ENCODE data around the gene PSMD1.

PSMD1 gene

DNA sequence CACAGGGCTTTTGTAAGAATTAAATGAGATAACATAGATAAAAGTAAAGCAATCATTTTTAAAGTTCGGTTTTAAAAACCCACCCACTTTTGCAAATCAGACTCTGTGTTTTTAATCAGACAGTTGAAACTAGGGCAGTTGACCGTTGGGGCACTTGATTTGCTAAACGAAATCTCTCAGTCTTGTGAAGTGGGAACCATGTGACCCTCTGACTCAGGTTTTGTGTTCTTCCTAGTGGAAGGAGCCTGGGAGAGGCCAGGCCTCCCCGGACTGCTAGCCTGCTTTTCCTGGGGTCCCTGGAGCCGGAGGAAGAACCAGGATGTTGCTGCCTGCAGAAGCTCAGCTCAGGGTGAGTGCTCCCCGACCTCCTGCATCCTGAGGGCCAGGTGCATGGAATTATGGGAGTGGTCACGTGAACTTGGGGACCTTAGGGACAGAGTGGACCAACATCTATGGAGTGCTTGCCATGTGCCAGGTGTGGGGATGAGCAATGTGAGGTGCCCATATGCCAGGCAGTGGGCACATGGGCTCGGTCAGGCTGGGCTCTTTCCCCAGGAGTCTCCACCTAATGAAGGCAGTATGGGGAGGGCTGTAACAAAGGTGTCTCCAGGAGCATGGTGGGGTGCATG is 15.5 kb upstream of the PSMD1 start:
- Mint-ChIP-seq H3K27me3 (peaks cover 51% of the 10 kb centered on the region), H3K27ac (no peak overlapping the region), H3K36me3 (ENCODE audit: low read depth) (no peaks in the 10 kb centered on the region), H3K4me1 (ENCODE audit: low read depth) (peaks cover 2% of the 10 kb centered on the region), H3K4me3 (no peak overlapping the region), H3K9me3 (no peaks in the 10 kb centered on the region)
- no peak for DNase-seq

GRCh38 chr2:231043796-231044195 is 12.9 kb upstream of the PSMD1 start:
- Mint-ChIP-seq H3K9me3 (no peaks in the 10 kb centered on the region), H3K4me3 (no peak overlapping the region), H3K27ac (no peak overlapping the region), H3K36me3 (ENCODE audit: low read depth) (no peaks in the 10 kb centered on the region), H3K27me3 (peaks cover 40% of the 10 kb centered on the region), H3K4me1 (ENCODE audit: low read depth) (no peaks in the 10 kb centered on the region)
- DNase-seq: no peak

GRCh38 chr2:231046916-231047273 is 9.8 kb upstream of the PSMD1 start:
- Mint-ChIP-seq H3K27me3 (peaks cover 17% of the 10 kb centered on the region), H3K9me3 (no peaks in the 10 kb centered on the region), H3K27ac (no peak overlapping the region), H3K36me3 (ENCODE audit: low read depth) (no peaks in the 10 kb centered on the region), H3K4me1 (ENCODE audit: low read depth) (no peaks in the 10 kb centered on the region), H3K4me3 (no peak overlapping the region)
- no peak for DNase-seq

DNA sequence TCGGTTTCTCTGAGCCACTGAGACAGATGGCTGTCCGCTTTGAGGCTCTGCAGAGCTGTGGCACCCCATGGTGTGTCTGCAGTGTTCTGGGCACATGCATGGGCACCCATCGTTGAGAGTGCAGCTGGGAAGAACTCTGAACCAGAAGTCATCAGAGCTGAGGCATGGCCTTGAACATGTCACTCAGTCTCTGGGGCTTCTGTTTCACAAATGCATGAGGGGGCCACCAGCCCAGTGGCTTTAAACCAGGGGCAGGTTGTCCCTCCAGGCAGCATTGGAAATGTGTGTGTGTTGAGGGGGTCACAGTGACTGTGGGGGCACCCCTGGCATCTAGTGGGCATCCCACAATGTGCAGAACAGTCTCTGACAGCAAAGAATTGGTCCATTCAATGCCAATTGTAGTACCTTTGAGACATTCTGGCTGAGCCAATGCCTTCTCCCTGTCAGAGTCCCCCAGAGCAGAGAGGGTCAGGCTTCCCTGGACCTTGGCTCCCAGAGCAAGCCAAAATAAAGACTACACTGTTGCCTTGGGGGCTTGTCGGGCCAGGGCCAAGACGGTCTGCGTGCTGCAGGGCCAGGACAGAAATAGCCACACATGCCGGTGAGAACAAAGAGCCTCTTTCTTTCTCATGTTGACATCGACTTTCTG is 9.3 kb upstream of the PSMD1 start:
- DNase-seq: no peak
- Mint-ChIP-seq H3K27me3 (peaks cover 16% of the 10 kb centered on the region), H3K4me1 (ENCODE audit: low read depth) (peaks cover 3% of the 10 kb centered on the region), H3K27ac (no peak overlapping the region), H3K4me3 (no peak overlapping the region), H3K9me3 (no peaks in the 10 kb centered on the region), H3K36me3 (ENCODE audit: low read depth) (no peaks in the 10 kb centered on the region)

DNA sequence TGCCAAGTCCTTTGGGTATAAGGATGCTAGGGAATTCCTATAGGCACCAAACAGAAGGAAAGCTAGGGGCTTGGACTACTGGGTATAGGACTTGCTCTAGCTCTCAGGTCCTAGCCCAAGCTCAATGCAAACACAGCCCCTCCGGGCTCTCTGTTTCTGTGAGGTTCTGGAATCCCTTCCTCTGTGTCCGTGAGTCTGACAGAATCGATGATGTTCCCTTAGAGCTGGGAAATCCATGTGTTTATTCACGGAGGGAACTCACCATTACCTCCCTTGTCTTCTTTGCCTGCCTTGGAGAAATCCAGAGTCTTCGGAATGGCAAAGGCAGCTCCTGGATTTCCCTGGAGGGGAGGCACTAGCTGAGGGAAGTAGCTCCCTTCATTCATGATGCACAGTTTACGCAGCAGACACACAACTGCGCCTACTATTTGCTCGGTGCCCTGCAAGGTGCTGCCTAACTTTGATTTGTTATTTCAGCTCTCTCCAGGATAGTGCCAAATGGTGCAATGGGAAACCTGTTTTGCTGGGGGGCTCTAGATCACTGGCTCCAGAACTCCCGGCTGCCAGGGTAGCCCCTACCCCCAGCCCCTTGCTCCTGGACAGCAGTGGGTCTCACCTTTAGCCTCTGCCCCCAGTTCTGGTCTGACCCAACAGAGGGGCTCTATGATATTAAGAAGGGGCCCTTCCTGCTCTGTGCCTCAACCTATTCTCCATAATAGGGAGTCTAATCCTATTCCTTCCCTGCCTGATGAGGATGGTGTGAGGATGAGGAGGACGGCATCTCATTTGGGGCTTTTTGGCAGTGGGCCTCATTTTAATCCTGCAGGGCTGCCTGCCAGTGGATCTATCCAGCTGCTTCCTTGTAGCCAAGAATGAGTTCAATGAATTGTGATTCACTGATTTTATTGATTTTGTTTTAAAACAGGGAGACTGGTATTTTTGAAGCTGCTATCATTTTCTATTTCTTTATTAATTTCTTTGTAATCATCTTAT is 8.4 kb upstream of the PSMD1 start:
- Mint-ChIP-seq H3K9me3 (no peaks in the 10 kb centered on the region), H3K4me3 (no peak overlapping the region), H3K4me1 (ENCODE audit: low read depth) (peaks cover 11% of the 10 kb centered on the region), H3K27ac (no peak overlapping the region), H3K27me3 (peaks cover 19% of the 10 kb centered on the region), H3K36me3 (ENCODE audit: low read depth) (no peaks in the 10 kb centered on the region)
- DNase-seq: no peak

DNA sequence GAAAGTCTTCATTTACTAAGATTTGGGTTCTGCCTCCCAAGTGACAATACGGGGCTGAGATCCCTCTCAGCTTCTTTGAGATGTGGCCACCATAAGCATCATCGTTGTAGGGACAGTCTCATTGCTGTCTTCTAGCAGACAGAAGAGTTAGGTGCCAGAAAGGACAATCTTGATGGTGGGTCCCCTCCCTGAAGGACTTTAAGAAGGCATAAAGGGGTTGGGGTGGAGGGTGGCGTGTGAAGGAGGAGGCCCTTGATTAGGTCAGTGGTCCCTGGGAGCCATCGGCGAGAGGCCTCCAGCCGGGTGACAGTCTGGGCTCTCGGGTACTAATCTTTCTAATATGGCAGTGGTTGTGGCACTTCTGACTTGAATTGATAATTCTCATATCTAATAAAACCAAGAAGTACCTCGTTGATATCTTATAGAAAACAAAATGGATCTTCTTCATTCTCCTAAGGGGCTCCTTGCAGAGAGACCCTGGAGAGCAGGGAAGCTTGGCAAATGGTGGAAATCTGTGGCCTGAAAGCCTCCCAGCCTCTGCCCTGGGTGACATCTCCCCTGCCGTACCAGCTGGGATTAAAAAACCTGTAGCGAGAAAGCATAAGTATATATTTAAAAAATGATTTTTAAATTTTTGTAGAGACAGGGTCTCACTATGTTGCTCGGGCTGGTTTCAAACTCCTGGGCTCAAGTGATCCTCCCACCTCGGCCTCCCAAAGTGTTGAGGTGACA is 7.2 kb upstream of the PSMD1 start:
- no peak overlapping the region for H3K4me3 Mint-ChIP-seq
- no peaks in the 10 kb centered on the region for H3K36me3 Mint-ChIP-seq (ENCODE audit: low read depth)
- peaks cover 22% of the 10 kb centered on the region for H3K27me3 Mint-ChIP-seq
- DNase-seq: no peak
- no peaks in the 10 kb centered on the region for H3K9me3 Mint-ChIP-seq
- no peak overlapping the region for H3K27ac Mint-ChIP-seq
- H3K4me1 Mint-ChIP-seq (ENCODE audit: low read depth): peaks cover 22% of the 10 kb centered on the region

GRCh38 chr2:231050018-231050901 is 6.4 kb upstream of the PSMD1 start:
- Mint-ChIP-seq H3K36me3 (ENCODE audit: low read depth) (no peaks in the 10 kb centered on the region), H3K4me1 (ENCODE audit: low read depth) (peaks cover 22% of the 10 kb centered on the region), H3K4me3 (no peak overlapping the region), H3K9me3 (no peaks in the 10 kb centered on the region), H3K27me3 (peaks cover 22% of the 10 kb centered on the region), H3K27ac (no peak overlapping the region)
- no peak for DNase-seq

GRCh38 chr2:231051116-231051515 is 5.6 kb upstream of the PSMD1 start:
- Mint-ChIP-seq H3K27me3 (peaks cover 22% of the 10 kb centered on the region), H3K9me3 (no peaks in the 10 kb centered on the region), H3K4me1 (ENCODE audit: low read depth) (peaks cover 24% of the 10 kb centered on the region), H3K4me3 (no peak overlapping the region), H3K36me3 (ENCODE audit: low read depth) (no peaks in the 10 kb centered on the region), H3K27ac (no peak overlapping the region)
- DNase-seq: no peak

DNA sequence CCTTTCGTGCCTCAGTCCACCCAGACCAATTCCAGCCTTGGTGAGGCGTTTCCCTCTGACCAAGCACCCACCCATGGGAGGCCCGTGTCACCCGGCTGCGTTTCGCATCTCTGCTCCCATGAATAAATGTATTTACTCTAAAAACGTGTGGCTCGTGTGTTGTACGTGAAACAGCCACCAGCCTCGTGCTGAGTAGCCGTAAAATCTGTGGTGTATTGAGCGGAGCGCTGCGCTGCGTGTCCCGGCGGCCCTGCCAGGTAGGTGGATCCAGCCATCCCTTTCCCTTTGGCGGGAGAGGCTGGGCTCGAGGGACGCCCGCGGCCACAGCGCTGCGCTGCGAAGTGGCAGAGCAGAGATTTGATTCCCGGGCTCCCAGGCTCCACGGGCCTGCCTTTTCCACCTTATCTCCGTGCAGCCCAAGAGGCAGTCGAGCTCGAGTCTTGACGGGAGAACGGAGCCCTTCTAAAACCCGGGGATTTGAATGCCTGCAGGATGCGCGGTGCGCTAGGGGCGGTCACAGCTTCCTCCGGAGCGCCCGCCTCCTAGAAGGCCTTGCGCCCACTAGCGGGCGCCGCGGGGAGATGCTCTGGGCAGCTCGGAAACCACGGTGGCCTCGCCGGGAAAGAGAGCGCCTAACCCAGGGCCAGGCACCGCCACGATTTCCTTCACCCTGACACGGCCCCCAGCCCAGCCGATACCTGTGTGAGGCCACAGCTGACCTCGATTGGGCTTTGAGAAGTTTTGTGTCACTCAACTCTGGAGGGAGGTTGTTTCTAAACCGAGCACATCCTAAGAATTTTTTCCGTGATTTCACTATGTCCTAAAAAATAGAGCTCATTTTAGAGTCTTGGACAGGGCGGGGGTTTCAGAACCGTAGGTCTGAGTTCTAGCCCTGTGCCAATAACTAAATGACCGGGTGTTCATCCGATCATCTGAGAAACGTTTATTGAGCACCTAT is 3.9 kb upstream of the PSMD1 start:
- Mint-ChIP-seq H3K27me3 (peaks cover 16% of the 10 kb centered on the region), H3K27ac (peak overlapping the region; percentile 56), H3K4me1 (ENCODE audit: low read depth) (peaks cover 29% of the 10 kb centered on the region), H3K4me3 (peak overlapping the region; percentile 83), H3K9me3 (no peaks in the 10 kb centered on the region), H3K36me3 (ENCODE audit: low read depth) (peaks cover 8% of the 10 kb centered on the region)
- DNase-seq: peak; percentile 88

GRCh38 chr2:231053846-231054245 is 2.8 kb upstream of the PSMD1 start:
- peak overlapping the region; percentile 0 for H3K27ac Mint-ChIP-seq

GRCh38 chr2:231057590-231057989 is 923 bp downstream of the PSMD1 start:
- Mint-ChIP-seq H3K27me3 (peaks cover 6% of the 10 kb centered on the region), H3K9me3 (no peaks in the 10 kb centered on the region), H3K36me3 (ENCODE audit: low read depth) (peaks cover 53% of the 10 kb centered on the region), H3K27ac (peak overlapping the region; percentile 100), H3K4me1 (ENCODE audit: low read depth) (peaks cover 65% of the 10 kb centered on the region), H3K4me3 (peak overlapping the region; percentile 95)
- DNase-seq: no peak

More at GRCh38 chr2:231053846-231054245, 2.8 kb upstream of the PSMD1 start:
- peaks cover 19% of the 10 kb centered on the region for H3K36me3 Mint-ChIP-seq (ENCODE audit: low read depth)
- H3K4me1 Mint-ChIP-seq (ENCODE audit: low read depth): peaks cover 40% of the 10 kb centered on the region
- no peak overlapping the region for H3K4me3 Mint-ChIP-seq
- H3K9me3 Mint-ChIP-seq: no peaks in the 10 kb centered on the region
- peaks cover 16% of the 10 kb centered on the region for H3K27me3 Mint-ChIP-seq
- no peak for DNase-seq

DNA sequence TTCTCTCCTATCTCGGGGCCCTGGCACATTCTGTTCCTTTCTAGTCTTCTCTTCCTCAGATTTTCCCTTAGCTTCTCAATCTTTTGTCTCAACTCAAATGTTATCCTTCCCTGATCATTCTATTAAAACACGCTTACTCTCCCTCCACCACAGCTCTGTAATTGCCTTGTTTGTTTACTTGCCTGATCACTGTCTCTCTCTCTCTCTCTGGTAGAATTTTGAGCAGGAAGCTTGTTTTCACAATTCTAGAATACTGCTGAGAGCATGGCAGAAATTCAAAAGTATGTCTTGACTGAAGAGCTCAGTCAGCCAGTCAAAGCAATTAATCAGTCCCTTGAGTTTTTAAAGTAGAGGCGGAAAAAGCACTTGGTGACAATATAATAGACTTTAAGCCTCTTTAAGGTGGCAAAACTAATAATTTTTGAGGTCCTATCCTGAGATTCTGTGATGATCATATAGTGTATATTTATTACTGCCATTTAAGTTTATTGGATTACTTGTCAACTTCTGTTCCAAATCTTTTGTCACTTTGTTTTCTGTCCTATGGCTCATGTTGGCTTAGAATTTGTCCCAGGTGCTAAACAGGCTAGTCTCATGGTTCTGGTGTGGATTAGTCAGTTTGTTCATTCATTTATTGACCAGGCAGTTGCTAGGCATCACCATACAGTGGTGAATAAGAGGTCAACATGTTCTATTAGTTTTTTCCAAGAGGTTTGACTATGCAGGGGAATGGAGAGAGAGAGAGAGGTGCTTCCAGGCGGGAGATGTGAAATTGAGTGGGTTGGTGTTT is 2.3 kb downstream of the PSMD1 start:
- Mint-ChIP-seq H3K27me3 (peaks cover 3% of the 10 kb centered on the region), H3K4me3 (peak overlapping the region; percentile 95), H3K36me3 (ENCODE audit: low read depth) (peaks cover 67% of the 10 kb centered on the region), H3K4me1 (ENCODE audit: low read depth) (peaks cover 51% of the 10 kb centered on the region), H3K9me3 (no peaks in the 10 kb centered on the region), H3K27ac (peak overlapping the region; percentile 100)
- DNase-seq: no peak
